ENCODE data around the gene WDFY4. TPM values are rescaled to one million over a fixed set of nuclear protein-coding genes. Genes with fewer than 3 reads are reported as not detected.

Gene WDFY4
- total RNA-seq, 1 experiment from 2014 or later = 0.16 TPM

DNA sequence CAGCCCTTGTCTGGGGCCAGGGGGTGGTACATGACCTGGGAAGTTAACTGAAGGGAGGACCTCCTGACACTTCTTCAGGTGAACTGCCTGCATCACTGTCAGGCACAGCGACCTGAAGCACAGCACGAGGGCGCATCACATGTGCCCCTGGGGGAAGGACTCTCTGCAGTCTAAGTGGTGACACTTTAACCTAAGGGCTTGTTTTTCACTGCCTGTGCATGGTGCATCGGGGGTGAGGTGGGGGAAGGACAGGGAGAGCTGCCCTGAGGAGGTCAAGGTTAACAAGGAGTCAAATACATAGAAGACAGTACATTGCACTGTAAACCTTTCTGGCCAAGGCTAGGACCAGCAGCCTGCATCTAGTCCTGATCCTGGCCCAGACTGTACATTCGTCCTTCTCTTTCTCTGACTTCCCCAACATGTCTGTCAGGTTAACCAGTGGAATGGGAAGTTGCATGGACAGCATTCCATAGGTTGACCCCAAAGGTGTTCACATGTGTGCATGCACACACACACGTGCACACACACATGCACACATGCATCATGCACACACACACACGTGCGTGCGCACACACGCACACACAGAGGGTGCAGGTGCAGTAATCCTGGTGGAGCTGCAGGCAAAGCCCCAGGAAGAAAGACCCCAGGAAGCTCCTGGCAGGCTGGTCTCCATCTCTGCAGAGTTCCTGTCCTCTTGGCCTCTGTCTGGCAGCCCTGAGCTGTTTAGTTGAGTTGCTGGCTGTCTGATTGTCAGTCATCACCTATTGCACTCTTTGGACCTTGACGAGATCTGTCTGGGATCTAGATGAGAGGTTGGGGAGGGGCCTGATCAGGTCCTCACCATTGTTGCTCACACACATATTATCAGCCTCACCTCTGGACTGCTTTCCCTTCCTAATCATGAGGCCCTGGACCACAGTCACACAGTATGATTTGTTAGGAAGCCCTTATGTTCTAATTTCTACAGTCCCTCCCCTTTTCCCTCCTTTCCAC lies 37.8 kb downstream of the WDFY4 start:
- no peaks in the 10 kb centered on the region for H3K4me1 ChIP-seq (replicated peaks)
- no peak for DNase-seq (ENCODE audit: low read depth in 1 of 2, low spot score in 2 of 2)
- no peaks in the 10 kb centered on the region for H3K9me3 ChIP-seq (replicated peaks)
- no peaks in the 10 kb centered on the region for H3K36me3 ChIP-seq
- no peak overlapping the region for H3K27ac ChIP-seq
- no peak overlapping the region for H3K4me3 ChIP-seq
- H3K27me3 ChIP-seq (replicated peaks) = no peaks in the 10 kb centered on the region; the same call in 1 of the 2 replicates

- Histone ChIP-seq H3K4me1 (replicated peaks) (no peaks in the 10 kb centered on the region), H3K27me3 (replicated peaks) (no peaks in the 10 kb centered on the region; the same call in 1 of the 2 replicates), H3K4me3 (no peak overlapping the region), H3K36me3 (no peaks in the 10 kb centered on the region), H3K27ac (no peak overlapping the region), H3K9me3 (replicated peaks) (no peaks in the 10 kb centered on the region)
- DNase-seq (ENCODE audit: low read depth in 1 of 2, low spot score in 2 of 2) = no peak
Measured at GRCh38 chr10:48724127-48724526, 39.5 kb downstream of the WDFY4 start.

GRCh38 chr10:48725708-48726107 lies 41.0 kb downstream of the WDFY4 start:
- Histone ChIP-seq H3K27ac (no peak overlapping the region), H3K36me3 (no peaks in the 10 kb centered on the region), H3K4me1 (replicated peaks) (no peaks in the 10 kb centered on the region), H3K4me3 (no peak overlapping the region), H3K9me3 (replicated peaks) (no peaks in the 10 kb centered on the region), H3K27me3 (replicated peaks) (no peaks in the 10 kb centered on the region; the same call in 1 of the 2 replicates)
- DNase-seq (ENCODE audit: low read depth in 1 of 2, low spot score in 2 of 2) = no peak

- Histone ChIP-seq H3K9me3 (replicated peaks) (no peaks in the 10 kb centered on the region), H3K4me3 (no peak overlapping the region), H3K27me3 (replicated peaks) (no peaks in the 10 kb centered on the region; the same call in 1 of the 2 replicates), H3K27ac (no peak overlapping the region), H3K4me1 (replicated peaks) (no peaks in the 10 kb centered on the region), H3K36me3 (no peaks in the 10 kb centered on the region)
- no peak for DNase-seq (ENCODE audit: low read depth in 1 of 2, low spot score in 2 of 2)
Measured at GRCh38 chr10:48727866-48728265, 43.2 kb downstream of the WDFY4 start.

- Histone ChIP-seq H3K4me1 (replicated peaks) (no peaks in the 10 kb centered on the region), H3K27ac (no peak overlapping the region), H3K36me3 (no peaks in the 10 kb centered on the region), H3K9me3 (replicated peaks) (no peaks in the 10 kb centered on the region), H3K4me3 (no peak overlapping the region), H3K27me3 (replicated peaks) (no peaks in the 10 kb centered on the region; the same call in 1 of the 2 replicates)
- DNase-seq (ENCODE audit: low read depth in 1 of 2, low spot score in 2 of 2) = no peak
Measured at GRCh38 chr10:48729222-48729621, 44.5 kb downstream of the WDFY4 start.

DNA sequence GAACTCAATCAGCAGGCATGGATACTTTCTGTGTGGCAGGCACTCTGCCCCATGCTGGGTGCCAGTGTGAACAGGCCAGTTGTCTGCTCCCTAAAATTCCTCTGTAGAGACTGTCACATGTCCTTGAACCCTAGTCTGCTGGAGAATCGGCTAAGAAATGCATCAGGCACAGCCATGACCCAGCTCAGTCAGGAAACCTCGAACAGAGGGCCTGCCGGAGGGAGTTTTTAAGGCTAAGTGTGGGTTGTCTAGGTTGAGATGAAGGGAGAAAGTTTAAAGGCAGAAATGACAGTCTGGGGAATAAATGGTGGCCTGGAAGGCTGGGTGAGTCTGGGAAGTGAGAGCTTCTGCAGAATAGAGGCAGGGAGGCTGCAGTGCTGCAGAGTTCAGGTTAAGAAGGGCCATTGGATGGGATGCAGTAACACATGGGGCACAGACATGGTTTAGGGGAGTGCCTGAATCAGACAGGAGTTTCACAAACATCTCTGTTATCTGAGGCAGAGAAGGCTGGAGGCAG lies 45.3 kb downstream of the WDFY4 start:
- H3K4me3 ChIP-seq = no peak overlapping the region
- no peaks in the 10 kb centered on the region for H3K4me1 ChIP-seq (replicated peaks)
- no peak overlapping the region for H3K27ac ChIP-seq
- no peaks in the 10 kb centered on the region; the same call in 1 of the 2 replicates for H3K27me3 ChIP-seq (replicated peaks)
- H3K9me3 ChIP-seq (replicated peaks) = no peaks in the 10 kb centered on the region
- no peak for DNase-seq (ENCODE audit: low read depth in 1 of 2, low spot score in 2 of 2)
- no peaks in the 10 kb centered on the region for H3K36me3 ChIP-seq

GRCh38 chr10:48731141-48731540 lies 46.5 kb downstream of the WDFY4 start:
- DNase-seq (ENCODE audit: low read depth in 1 of 2, low spot score in 2 of 2) = peak in 1 of 2 experiments; percentile 30
- H3K4me1 ChIP-seq (replicated peaks) = no peaks in the 10 kb centered on the region
- no peaks in the 10 kb centered on the region; the same call in 1 of the 2 replicates for H3K27me3 ChIP-seq (replicated peaks)
- H3K36me3 ChIP-seq = no peaks in the 10 kb centered on the region
- no peak overlapping the region for H3K27ac ChIP-seq
- H3K4me3 ChIP-seq = no peak overlapping the region
- H3K9me3 ChIP-seq (replicated peaks) = no peaks in the 10 kb centered on the region

DNA sequence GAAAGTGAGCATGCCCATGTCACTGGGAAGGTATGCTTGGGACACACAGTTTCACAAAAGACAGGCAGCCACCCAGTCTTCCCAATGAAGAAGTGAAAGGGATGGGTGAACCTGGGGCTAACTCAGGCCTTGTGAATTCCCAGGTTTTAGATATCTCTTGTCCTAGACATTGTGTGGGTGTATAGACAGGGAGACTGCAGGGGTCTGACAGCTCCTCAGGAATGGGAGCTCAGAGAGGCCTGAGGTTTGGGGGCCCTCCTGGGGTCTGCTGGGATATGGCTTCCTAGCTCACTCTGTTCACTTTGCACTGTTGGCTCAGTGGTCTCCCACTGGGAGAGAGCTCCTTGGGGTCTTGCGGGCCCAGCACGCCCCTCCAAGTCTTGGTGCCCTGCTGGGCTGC lies 47.0 kb downstream of the WDFY4 start:
- H3K27me3 ChIP-seq (replicated peaks) = no peaks in the 10 kb centered on the region
- no peak overlapping the region for H3K4me3 ChIP-seq
- H3K4me1 ChIP-seq (replicated peaks) = no peaks in the 10 kb centered on the region
- peak in 1 of 2 experiments; percentile 25 for DNase-seq (ENCODE audit: low read depth in 1 of 2, low spot score in 2 of 2)
- no peaks in the 10 kb centered on the region for H3K9me3 ChIP-seq (replicated peaks)
- H3K36me3 ChIP-seq = no peaks in the 10 kb centered on the region
- H3K27ac ChIP-seq = no peak overlapping the region

- DNase-seq (ENCODE audit: low read depth in 1 of 2, low spot score in 2 of 2) = no peak
- no peak overlapping the region for H3K27ac ChIP-seq
- no peaks in the 10 kb centered on the region for H3K9me3 ChIP-seq (replicated peaks)
- H3K4me3 ChIP-seq = no peak overlapping the region
- H3K27me3 ChIP-seq (replicated peaks) = no peaks in the 10 kb centered on the region
- H3K36me3 ChIP-seq = no peaks in the 10 kb centered on the region
- no peaks in the 10 kb centered on the region for H3K4me1 ChIP-seq (replicated peaks)
Measured at GRCh38 chr10:48733329-48733728, 48.7 kb downstream of the WDFY4 start.

DNA sequence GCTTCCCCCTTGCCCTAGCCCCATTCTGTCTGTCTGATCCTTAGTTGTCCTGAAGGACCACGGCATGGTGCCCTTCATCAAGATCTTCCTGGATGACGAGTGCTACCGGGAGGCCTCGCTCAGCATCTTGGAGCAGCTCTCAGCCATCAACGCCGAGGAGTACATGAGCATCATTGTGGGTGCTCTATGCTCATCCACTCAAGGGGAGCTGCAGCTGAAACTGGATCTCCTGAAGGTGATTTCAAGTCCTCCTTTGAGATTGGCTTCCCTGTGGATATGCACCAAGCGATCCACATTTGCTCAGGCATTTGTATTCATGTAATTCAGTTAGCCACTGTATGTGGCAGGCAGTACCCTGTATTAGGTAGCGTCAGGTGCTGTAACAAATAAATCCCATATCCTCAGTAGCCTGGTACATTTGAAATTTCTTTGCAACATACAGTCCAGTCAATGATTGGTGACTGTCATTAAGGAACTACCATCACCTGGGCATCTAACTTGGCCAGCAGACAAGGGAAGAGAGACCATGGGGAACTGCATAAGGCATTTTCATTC lies 51.2 kb downstream of the WDFY4 start:
- H3K27me3 ChIP-seq (replicated peaks) = no peaks in the 10 kb centered on the region; the same call in 1 of the 2 replicates
- no peaks in the 10 kb centered on the region for H3K36me3 ChIP-seq
- H3K9me3 ChIP-seq (replicated peaks) = no peaks in the 10 kb centered on the region
- H3K27ac ChIP-seq = no peak overlapping the region
- DNase-seq (ENCODE audit: low read depth in 1 of 2, low spot score in 2 of 2) = no peak
- no peak overlapping the region for H3K4me3 ChIP-seq
- H3K4me1 ChIP-seq (replicated peaks) = no peaks in the 10 kb centered on the region

- Histone ChIP-seq H3K36me3 (no peaks in the 10 kb centered on the region), H3K27me3 (replicated peaks) (no peaks in the 10 kb centered on the region; the same call in 1 of the 2 replicates), H3K4me3 (no peak overlapping the region), H3K9me3 (replicated peaks) (no peaks in the 10 kb centered on the region), H3K4me1 (replicated peaks) (no peaks in the 10 kb centered on the region), H3K27ac (no peak overlapping the region)
- peak in 1 of 2 experiments; percentile 15 for DNase-seq (ENCODE audit: low read depth in 1 of 2, low spot score in 2 of 2)
Measured at GRCh38 chr10:48736596-48736995, 51.9 kb downstream of the WDFY4 start.

GRCh38 chr10:48737886-48738285 lies 53.2 kb downstream of the WDFY4 start:
- no peak overlapping the region for H3K27ac ChIP-seq
- no peaks in the 10 kb centered on the region for H3K36me3 ChIP-seq
- H3K27me3 ChIP-seq (replicated peaks) = no peaks in the 10 kb centered on the region; the same call in 1 of the 2 replicates
- H3K4me3 ChIP-seq = no peak overlapping the region
- H3K4me1 ChIP-seq (replicated peaks) = no peaks in the 10 kb centered on the region
- no peak for DNase-seq (ENCODE audit: low read depth in 1 of 2, low spot score in 2 of 2)
- no peaks in the 10 kb centered on the region for H3K9me3 ChIP-seq (replicated peaks)

DNA sequence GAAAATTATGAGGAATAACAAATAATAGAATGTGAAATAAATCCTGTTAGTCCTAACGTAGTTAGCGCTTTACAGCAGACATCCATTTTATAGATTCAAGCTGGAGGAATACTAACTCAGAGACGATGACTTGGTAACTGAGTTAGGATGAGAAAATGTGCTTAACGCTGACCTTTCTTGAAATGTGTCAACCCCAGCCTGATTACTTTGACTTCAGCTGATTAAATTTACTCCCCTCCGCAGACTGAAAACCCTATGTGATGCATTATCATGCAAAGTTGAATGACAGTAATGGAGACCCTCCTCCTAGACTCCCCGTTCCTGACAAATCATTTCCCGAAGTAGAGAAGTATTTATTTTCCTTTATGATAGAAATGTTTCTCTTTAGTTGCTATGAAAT lies 54.5 kb downstream of the WDFY4 start:
- Histone ChIP-seq H3K27me3 (replicated peaks) (no peaks in the 10 kb centered on the region; the same call in 1 of the 2 replicates), H3K4me3 (no peak overlapping the region), H3K9me3 (replicated peaks) (no peaks in the 10 kb centered on the region), H3K36me3 (no peaks in the 10 kb centered on the region), H3K27ac (no peak overlapping the region), H3K4me1 (replicated peaks) (no peaks in the 10 kb centered on the region)
- no peak for DNase-seq (ENCODE audit: low read depth in 1 of 2, low spot score in 2 of 2)

Measured in SJSA1 (cell line).